ENCODE data around the gene IRAK2.
"Not testable (repeated sequence)": the region's sequence is repeated elsewhere in the genome, so short reads cannot be mapped to it uniquely, and the experiment has no call there.

IRAK2 gene

GRCh38 chr3:10162185-10162584, 2.5 kb upstream of the IRAK2 start:
- H3K27me3 ChIP-seq, result no peaks in the 10 kb centered on the region
- no peaks in the 10 kb centered on the region for H3K36me3 ChIP-seq
- no peak for TF ChIP-seq CTCF (IDR thresholded peaks at IDR 0.05)
- H3K4me3 ChIP-seq (ENCODE audit: low read depth in 1 of 2, low read length in 1 of 2), result no peak overlapping the region
- H3K9me3 ChIP-seq, result no peaks in the 10 kb centered on the region
- peak overlapping the region; percentile 58 for H3K27ac ChIP-seq
- H3K4me1 ChIP-seq (ENCODE audit: control insufficient read depth in 1 of 2, insufficient read depth in 1 of 2, low read depth in 1 of 2, low read length in 1 of 2), result peaks cover 47 to 48% of the 10 kb centered on the region in 2 experiments

- Histone ChIP-seq H3K4me1 (ENCODE audit: control insufficient read depth in 1 of 2, insufficient read depth in 1 of 2, low read depth in 1 of 2, low read length in 1 of 2) (peaks cover 47 to 48% of the 10 kb centered on the region in 2 experiments), H3K4me3 (ENCODE audit: low read depth in 1 of 2, low read length in 1 of 2) (peak overlapping the region; percentile 91 to 99)
- H3K9me3 ChIP-seq, H3K27ac ChIP-seq, H3K36me3 ChIP-seq, H3K27me3 ChIP-seq: not testable (repeated sequence)
These were observed 546 bp upstream of the IRAK2 start for GRCh38 chr3:10164201-10164545.

GRCh38 chr3:10166213-10166604, 1.5 kb downstream of the IRAK2 start:
- peak overlapping the region in 1 of 2 experiments; percentile 91 for H3K4me3 ChIP-seq (ENCODE audit: low read depth in 1 of 2, low read length in 1 of 2)
- TF ChIP-seq CTCF (IDR thresholded peaks at IDR 0.05), result no peak
- peaks cover 37 to 40% of the 10 kb centered on the region in 2 experiments for H3K4me1 ChIP-seq (ENCODE audit: control insufficient read depth in 1 of 2, insufficient read depth in 1 of 2, low read depth in 1 of 2, low read length in 1 of 2)
- no peaks in the 10 kb centered on the region for H3K36me3 ChIP-seq
- H3K9me3 ChIP-seq, result no peaks in the 10 kb centered on the region
- no peak overlapping the region for H3K27ac ChIP-seq
- H3K27me3 ChIP-seq, result no peaks in the 10 kb centered on the region

- Histone ChIP-seq H3K4me3 (ENCODE audit: low read depth in 1 of 2, low read length in 1 of 2) (no peak overlapping the region), H3K4me1 (ENCODE audit: control insufficient read depth in 1 of 2, insufficient read depth in 1 of 2, low read depth in 1 of 2, low read length in 1 of 2) (peaks cover 30 to 32% of the 10 kb centered on the region in 2 experiments), H3K27ac (no peak overlapping the region), H3K36me3 (no peaks in the 10 kb centered on the region), H3K27me3 (no peaks in the 10 kb centered on the region), H3K9me3 (no peaks in the 10 kb centered on the region)
- TF ChIP-seq CTCF (IDR thresholded peaks at IDR 0.05), result no peak
These were observed 4.3 kb downstream of the IRAK2 start for GRCh38 chr3:10169000-10169496.

- TF ChIP-seq CTCF (IDR thresholded peaks at IDR 0.05), result no peak
These were observed 6.3 kb downstream of the IRAK2 start for GRCh38 chr3:10170915-10171478.

GRCh38 chr3:10173095-10173925, 8.6 kb downstream of the IRAK2 start:
- Histone ChIP-seq H3K9me3 (no peaks in the 10 kb centered on the region), H3K27ac (peak overlapping the region; percentile 75)

More at GRCh38 chr3:10170915-10171478, 6.3 kb downstream of the IRAK2 start:
- Histone ChIP-seq H3K36me3 (no peaks in the 10 kb centered on the region), H3K9me3 (no peaks in the 10 kb centered on the region), H3K4me1 (ENCODE audit: control insufficient read depth in 1 of 2, insufficient read depth in 1 of 2, low read depth in 1 of 2, low read length in 1 of 2) (peaks cover 20 to 21% of the 10 kb centered on the region in 2 experiments), H3K27me3 (no peaks in the 10 kb centered on the region), H3K4me3 (ENCODE audit: low read depth in 1 of 2, low read length in 1 of 2) (no peak overlapping the region), H3K27ac (no peak overlapping the region)

More at GRCh38 chr3:10173095-10173925, 8.6 kb downstream of the IRAK2 start:
- H3K4me3 ChIP-seq (ENCODE audit: low read depth in 1 of 2, low read length in 1 of 2), result no peak overlapping the region
- peaks cover 6% of the 10 kb centered on the region for H3K36me3 ChIP-seq
- H3K27me3 ChIP-seq, result no peaks in the 10 kb centered on the region
- no peak for TF ChIP-seq CTCF (IDR thresholded peaks at IDR 0.05)
- H3K4me1 ChIP-seq (ENCODE audit: control insufficient read depth in 1 of 2, insufficient read depth in 1 of 2, low read depth in 1 of 2, low read length in 1 of 2), result peaks cover 12 to 13% of the 10 kb centered on the region in 2 experiments
